GM21360 (cell line): ENCODE results near the gene SIX3.

ENCODE experiments used
- ATAC-seq: cut with Tn5 transposase; IDR thresholded peaks from one replicate; pipeline ENCODE4 v1.9.1; 2021; ENCODE audit warnings: mild to moderate bottlenecking, moderate library complexity; ENCODE audit not compliant: unreplicated experiment

SIX3 gene

GRCh38 chr2:44930274-44931197 lies 11.0 kb upstream of the SIX3 start:
- ATAC-seq = no peak

GRCh38 chr2:44931198-44931780 lies 10.2 kb upstream of the SIX3 start:
- ATAC-seq = no peak

GRCh38 chr2:44932079-44932478 lies 9.4 kb upstream of the SIX3 start:
- ATAC-seq = no peak

GRCh38 chr2:44932564-44933392 lies 8.7 kb upstream of the SIX3 start:
- ATAC-seq = no peak

- ATAC-seq = no peak
Observed at GRCh38 chr2:44933434-44933951, 8.0 kb upstream of the SIX3 start.

GRCh38 chr2:44934038-44934982 lies 7.2 kb upstream of the SIX3 start:
- ATAC-seq = no peak

GRCh38 chr2:44934983-44935728 lies 6.3 kb upstream of the SIX3 start:
- no peak for ATAC-seq

- no peak for ATAC-seq
Observed at GRCh38 chr2:44935729-44936098, 5.8 kb upstream of the SIX3 start.

- ATAC-seq = no peak
Observed at GRCh38 chr2:44936275-44936674, 5.2 kb upstream of the SIX3 start.

GRCh38 chr2:44936715-44937687 lies 4.5 kb upstream of the SIX3 start:
- ATAC-seq = no peak

- no peak for ATAC-seq
Observed at GRCh38 chr2:44937688-44938240, 3.7 kb upstream of the SIX3 start.

GRCh38 chr2:44938287-44939105 lies 3.0 kb upstream of the SIX3 start:
- no peak for ATAC-seq

- no peak for ATAC-seq
Observed at GRCh38 chr2:44939106-44940048, 2.1 kb upstream of the SIX3 start.

GRCh38 chr2:44940049-44940494 lies 1.4 kb upstream of the SIX3 start:
- ATAC-seq = no peak

- ATAC-seq = no peak
Observed at GRCh38 chr2:44940732-44941464, 604 bp upstream of the SIX3 start.
